ENCODE measurements around the gene DNPEP. TPM values are rescaled to one million over a fixed set of nuclear protein-coding genes. Genes with fewer than 3 reads are reported as not detected.
A peak's percentile ranks its signal among the peaks of the same experiment; 100 is the strongest.

The DNPEP gene
- total and polyA plus RNA-seq, 2 of the 8 experiments (the other 6 are each of a cell fraction or from before 2014, with no cell fraction given), result 59.8 to 109 TPM

DNA sequence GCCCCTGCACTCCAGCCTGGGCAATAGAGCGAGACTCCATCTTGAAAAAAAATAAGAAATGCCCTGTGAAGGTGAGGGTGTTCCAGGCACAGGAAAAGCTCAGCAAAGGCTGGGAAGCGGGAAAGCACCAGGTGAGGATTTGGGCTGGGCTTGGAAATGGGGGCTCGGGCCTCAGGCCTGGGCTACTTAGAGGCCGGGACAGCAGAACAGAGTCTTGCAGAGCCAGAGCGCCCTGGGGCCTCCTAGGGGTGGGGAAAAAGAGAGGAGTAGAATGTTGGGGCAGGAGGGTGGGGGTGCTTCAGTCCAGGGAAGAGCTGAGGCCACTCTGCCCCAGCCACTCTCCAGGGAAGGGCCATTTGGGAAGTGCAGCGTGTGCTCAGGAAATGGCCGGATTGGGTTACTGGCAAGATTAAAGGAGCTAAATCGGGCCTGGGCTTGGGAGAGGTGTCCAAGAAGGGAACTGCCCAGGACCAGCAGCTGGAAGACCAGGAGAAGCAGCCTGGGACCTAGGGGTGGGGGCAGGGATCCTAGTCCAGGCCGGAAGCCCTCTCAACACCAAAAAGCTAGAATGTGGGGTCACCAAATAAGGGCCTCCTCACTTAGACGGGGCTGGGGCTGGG lies 16.7 kb upstream of the DNPEP start:
- WGBS, 2 experiments (ENCODE audit: extremely low coverage in 1 of 2, insufficient coverage in 1 of 2, insufficient read length in 1 of 2, insufficient replicate concordance in 2 of 2, low coverage in 1 of 2, low lambda C conversion rate in 2 of 2, missing lambda C conversion rate in 1 of 2), result 78% methylated on average over 10 of the region's 10 CpGs; no CpG with 5 or more reads in 1 of the 2 experiments
- H2AFZ ChIP-seq (ENCODE audit: low read length), result 0 out of 2 replicates have a peak overlapping the region, but pooled peaks have one; percentile 2
- no peak for FAIRE-seq
- TF ChIP-seq RBBP5 (IDR thresholded peaks at IDR 0.05; ENCODE audit: borderline replicate concordance, low read depth, low read length), result no peak
- no peak for TF ChIP-seq CEBPB (IDR thresholded peaks at IDR 0.05; ENCODE audit: low read depth, low read length)
- no peak for TF ChIP-seq BACH1 (IDR thresholded peaks at IDR 0.05; ENCODE audit: low read length)
- TF ChIP-seq BRCA1 (IDR thresholded peaks at IDR 0.05; ENCODE audit: low read depth, low read length), result no peak
- no peak for TF ChIP-seq KDM5A (IDR thresholded peaks at IDR 0.05; ENCODE audit: low read length)
- no peak for TF ChIP-seq ZNF274 (IDR thresholded peaks at IDR 0.05; ENCODE audit: borderline replicate concordance, extremely low read depth, low read length)
- TF ChIP-seq FOSL1 (IDR thresholded peaks at IDR 0.05; ENCODE audit: insufficient read depth, low read depth, low read length), result no peak
- TF ChIP-seq CREB1 (IDR thresholded peaks at IDR 0.05), result no peak
- no peak for TF ChIP-seq SRF (IDR thresholded peaks at IDR 0.05; ENCODE audit: low read depth, low read length)
- no peak for TF ChIP-seq JUN (IDR thresholded peaks at IDR 0.05; ENCODE audit: low read depth, low read length)
- TF ChIP-seq RNF2 (IDR thresholded peaks at IDR 0.05; ENCODE audit: borderline replicate concordance, low read depth, low read length, missing control alignments, poor library complexity, severe bottlenecking), result no peak
- TF ChIP-seq CBX5 (IDR thresholded peaks at IDR 0.05; ENCODE audit: low read depth, low read length), result no peak
- TF ChIP-seq RFX5 (IDR thresholded peaks at IDR 0.05; ENCODE audit: borderline replicate concordance, low read depth, low read length), result no peak

More for the DNA sequence above, 16.7 kb upstream of the DNPEP start:
- Histone ChIP-seq H4K5ac (ENCODE audit: insufficient read length, low read depth, low read length) (no peak overlapping the region), H2BK20ac (ENCODE audit: low read length) (peak overlapping the region; percentile 52; the same call in 1 of the 2 replicates), H2BK5ac (ENCODE audit: low read depth, low read length) (peak overlapping the region; percentile 72; the same call in 1 of the 2 replicates), H3K9ac (replicated peaks in 1 of 4; ENCODE audit: extremely low read depth in 1 of 4, low read depth in 3 of 4, low read length in 3 of 4) (no peak overlapping the region), H4K91ac (replicated peaks; ENCODE audit: insufficient read length, low read length) (no peak overlapping the region), H2BK12ac (ENCODE audit: low read depth, low read length) (no peak overlapping the region; the same call in 1 of the 2 replicates), H3K27me3 (replicated peaks in 1 of 4; ENCODE audit: control insufficient read depth in 3 of 4, extremely low read depth in 1 of 4, insufficient read depth in 3 of 4, low read length in 3 of 4) (peaks cover 0 to 2% (median 0%) of the 10 kb centered on the region in 4 experiments; a peak in 1 of 7 replicates), H3K4ac (replicated peaks; ENCODE audit: insufficient read length, low read depth, low read length) (no peak overlapping the region), H4K20me1 (replicated peaks in 1 of 2; ENCODE audit: control insufficient read depth in 1 of 2, insufficient read depth in 2 of 2, low read length in 2 of 2) (no peaks in the 10 kb centered on the region), H3K4me3 (ENCODE audit: extremely low read depth in 1 of 4, insufficient read depth in 2 of 4, low read depth in 3 of 4, low read length in 4 of 4) (no peak overlapping the region), H4K8ac (ENCODE audit: extremely low read depth, insufficient read depth, low read length) (0 out of 2 replicates have a peak overlapping the region, but pooled peaks have one; percentile 45), H2BK15ac (ENCODE audit: low read length) (0 out of 2 replicates have a peak overlapping the region, but pooled peaks have one; percentile 89), H3K79me2 (ENCODE audit: control insufficient read depth in 1 of 2, insufficient read depth in 2 of 2, low read length in 2 of 2) (no peaks in the 10 kb centered on the region), H2AK5ac (ENCODE audit: low read depth, low read length) (no peak overlapping the region), H3K4me2 (ENCODE audit: insufficient read depth in 1 of 2, low read depth in 2 of 2, low read length in 2 of 2) (no peak overlapping the region; a peak in 1 of 4 replicates), H2BK120ac (replicated peaks; ENCODE audit: low read depth, low read length) (no peak overlapping the region), H3K14ac (ENCODE audit: insufficient read length) (no peak overlapping the region), H3K79me1 (ENCODE audit: low read depth, low read length) (no peaks in the 10 kb centered on the region), H3K9me3 (ENCODE audit: insufficient read depth in 2 of 2, low read depth in 1 of 2, low read length in 1 of 2) (no peaks in the 10 kb centered on the region), H3K56ac (replicated peaks; ENCODE audit: insufficient read length, low read depth, low read length) (no peak overlapping the region), H3K18ac (ENCODE audit: extremely low read depth, low read length) (peak overlapping the region; percentile 38; the same call in 1 of the 2 replicates), H3K27ac (ENCODE audit: low read depth, low read length) (no peak overlapping the region), H3K36me3 (ENCODE audit: control insufficient read depth in 2 of 4, insufficient read depth in 4 of 4, low read length in 3 of 4) (no peaks in the 10 kb centered on the region), H3K23ac (ENCODE audit: insufficient read length) (no peak overlapping the region), H3K4me1 (replicated peaks in 1 of 4; ENCODE audit: control insufficient read depth in 3 of 4, insufficient read depth in 4 of 4, low read length in 3 of 4) (peaks cover 0 to 19% (median 7%) of the 10 kb centered on the region in 4 experiments; a peak in 6 of 7 replicates), H3K23me2 (ENCODE audit: low read depth, low read length) (no peaks in the 10 kb centered on the region)
- DNase-seq (ENCODE audit: low read depth in 1 of 2, low spot score in 2 of 2), result no peak
- CTCF ChIA-PET (ENCODE audit: partially characterized antibody), result interaction anchor here (0.6 to 13.0 kb wide), 36 partner anchors 8 to 375 kb away, joined by 3 to 407 read pairs (median 12); partner anchors contain the start of genes CHPF, DES, DNPEP and GMPPA
- POLR2A ChIA-PET (ENCODE audit: partially characterized antibody), result interaction anchor here (0.7 to 3.7 kb wide), 7 partner anchors 13 to 125 kb away, joined by 3 to 30 read pairs (median 3); partner anchors contain the start of genes DES, DNPEP and SPEG

Measured in H1 (cell line).